GM19351 (cell line): ENCODE data around the gene DENND1B.

ENCODE experiments used
- ATAC-seq: cut with Tn5 transposase; IDR thresholded peaks from one replicate; pipeline ENCODE4 v1.9.1; 2021; ENCODE audit warnings: mild to moderate bottlenecking, moderate library complexity; ENCODE audit not compliant: unreplicated experiment

Gene DENND1B

GRCh38 chr1:197775282-197776262, at the start of gene DENND1B:
Gene DENND1B (minus strand): TSS chr1:197775480. CDS start chr1:197775155, 325 bp downstream.
- ATAC-seq = peak; percentile 59

- ATAC-seq = no peak
These were observed 39.0 kb upstream of the DENND1B start for GRCh38 chr1:197814306-197814705.

GRCh38 chr1:197813741-197814140, 38.5 kb upstream of the DENND1B start:
- no peak for ATAC-seq

GRCh38 chr1:197811769-197812168, 36.5 kb upstream of the DENND1B start:
- ATAC-seq = no peak

- ATAC-seq = no peak
These were observed 35.5 kb upstream of the DENND1B start for GRCh38 chr1:197810812-197811211.

- ATAC-seq = peak; percentile 52
These were observed 33.6 kb upstream of the DENND1B start for GRCh38 chr1:197808880-197809279.

- ATAC-seq = peak; percentile 34
These were observed 32.6 kb upstream of the DENND1B start for GRCh38 chr1:197807739-197808453.

- peak; percentile 87 for ATAC-seq
These were observed 31.9 kb upstream of the DENND1B start for GRCh38 chr1:197807216-197807615.

- peak; percentile 51 for ATAC-seq
These were observed 31.4 kb upstream of the DENND1B start for GRCh38 chr1:197806718-197807117.

GRCh38 chr1:197801684-197802083, 26.4 kb upstream of the DENND1B start:
- no peak for ATAC-seq

GRCh38 chr1:197801111-197801482, 25.8 kb upstream of the DENND1B start:
- no peak for ATAC-seq

- ATAC-seq = no peak
These were observed 25.3 kb upstream of the DENND1B start for GRCh38 chr1:197800379-197801110.

- no peak for ATAC-seq
These were observed 24.0 kb upstream of the DENND1B start for GRCh38 chr1:197799271-197799670.

- ATAC-seq = no peak
These were observed 23.2 kb upstream of the DENND1B start for GRCh38 chr1:197798492-197798891.

- ATAC-seq = no peak
These were observed 21.7 kb upstream of the DENND1B start for GRCh38 chr1:197797010-197797409.

- ATAC-seq = no peak
These were observed 13.8 kb upstream of the DENND1B start for GRCh38 chr1:197788741-197789739.

- ATAC-seq = no peak
These were observed 12.6 kb upstream of the DENND1B start for GRCh38 chr1:197787623-197788536.

- ATAC-seq = no peak
These were observed 11.8 kb upstream of the DENND1B start for GRCh38 chr1:197787056-197787455.

- ATAC-seq = no peak
These were observed 11.0 kb upstream of the DENND1B start for GRCh38 chr1:197786280-197786679.
